K562 (cell line): Measurements from ENCODE around the gene TCAF1. TPM values are rescaled to one million over a fixed set of nuclear protein-coding genes. Genes with fewer than 3 reads are reported as not detected.

ENCODE experiments used
- ATAC-seq: fragments of 200-7000 bp; cut with Tn5 transposase; 3 replicates; pipeline ENCODE4 v1.9.1; 2020; ENCODE audit warnings: moderate library complexity
- BruUV-seq: library from RNA; stranded (reverse); fragments of 400-500 nt; replicated peaks from 2 replicates; lab custom pipeline; 2021; lab: Mats Ljungman, UMichigan
- CTCF ChIA-PET: fragments of 300-600 bp; formaldehyde crosslinking; extraction: SDS; loops from one replicate; lab custom pipeline; 2021; ENCODE audit warnings: low intra/inter-chr PET ratio; lab: Yijun Ruan, JAX
- POLR2A ChIA-PET: fragments of 300-600, 350-650 bp; sonication (Branson Sonifier 250); formaldehyde crosslinking; extraction: SDS; loops from one replicate; lab custom pipeline; 2021; ENCODE audit warnings: antibody characterized with exemption, inconsistent platforms; lab: Yijun Ruan, JAX
- DNase-seq, 4 experiments: peaks; one replicate each; pipeline versions ENCODE4 v3.0.0 to v3.0.0-alpha.2; 2011 to 2018; ENCODE audit warnings: low spot score in 3 of 4, mixed read lengths in 3 of 4; ENCODE audit errors: extremely low read depth in 1 of 4
- FAIRE-seq: peaks from 2 replicates; lab custom pipeline; 2011; peaks lifted over from hg19 to GRCh38; lab: Jason Lieb, UNC
- H2AFZ ChIP-seq: 2 replicates; pipeline ENCODE4 v1.6.0; 2011; ENCODE audit warnings: low read depth, low read length, control low read depth, inconsistent platforms
- H3K27ac ChIP-seq: fragments of 200-600 bp; 3 replicates; pipeline ENCODE4 v1.8.0; 2011; ENCODE audit warnings: low read depth, mild to moderate bottlenecking, control low read depth, inconsistent platforms, low read length, moderate library complexity, mixed read lengths; ENCODE audit errors: extremely low read depth
- H3K27me3 ChIP-seq, 2 experiments: fragments of 300-600 bp in 1 of 2; 2 replicates in 1 of 2; 3 replicates in 1 of 2; pipeline versions ENCODE4 v1.6.0 to v1.8.0; 2011; ENCODE audit warnings: inconsistent platforms in 2 of 2, low read length in 2 of 2, mild to moderate bottlenecking in 1 of 2, mixed read lengths in 1 of 2, moderate library complexity in 1 of 2; ENCODE audit not compliant: control insufficient read depth in 2 of 2, insufficient read depth in 2 of 2
- H3K36me3 ChIP-seq: fragments of 300-600 bp; 3 replicates; pipeline ENCODE4 v1.8.0; 2011; ENCODE audit warnings: mild to moderate bottlenecking, low read length, inconsistent platforms; ENCODE audit not compliant: control insufficient read depth, insufficient read depth
- H3K4me1 ChIP-seq, 2 experiments: fragments of 200-600 bp in 1 of 2; replicated peaks in 1 of 2; 2 replicates in 1 of 2; 3 replicates in 1 of 2; pipeline versions ENCODE4 v1.5.1 to v1.8.0; 2011; ENCODE audit warnings: inconsistent platforms in 2 of 2, low read length in 2 of 2, mild to moderate bottlenecking in 1 of 2, mixed read lengths in 1 of 2, moderate library complexity in 1 of 2; ENCODE audit not compliant: control insufficient read depth in 2 of 2, insufficient read depth in 2 of 2
- H3K4me2 ChIP-seq: 2 replicates; pipeline ENCODE4 v1.6.1; 2011; ENCODE audit warnings: low read length, control low read depth, inconsistent platforms, mixed read lengths; ENCODE audit not compliant: insufficient read depth
- H3K4me3 ChIP-seq: fragments of 200-600 bp; sonication (generic), shearing (Covaris generic); 2 replicates; pipeline ENCODE4 v1.5.1; 2016; ENCODE audit warnings: control low read depth, inconsistent platforms
- H3K79me2 ChIP-seq: fragments of 200-600 bp; 3 replicates; pipeline ENCODE4 v1.8.0; 2011; ENCODE audit warnings: low read length, inconsistent platforms; ENCODE audit not compliant: control insufficient read depth, insufficient read depth
- H3K9ac ChIP-seq, 2 experiments: 2 replicates each; pipeline versions ENCODE4 v1.6.0 to v1.6.1; 2011; ENCODE audit warnings: low read depth in 2 of 2, low read length in 2 of 2, control low read depth in 1 of 2, inconsistent platforms in 1 of 2, mild to moderate bottlenecking in 1 of 2, mixed read lengths in 1 of 2; ENCODE audit not compliant: insufficient read depth in 1 of 2
- H3K9me1 ChIP-seq: one replicate; pipeline ENCODE4 v1.6.0; 2011; ENCODE audit warnings: inconsistent platforms, mild to moderate bottlenecking, low read length, moderate library complexity; ENCODE audit not compliant: control insufficient read depth, insufficient read depth
- H3K9me3 ChIP-seq: replicated peaks from 2 replicates; pipeline ENCODE4 v1.5.1; 2011; ENCODE audit warnings: low read depth, low read length, inconsistent platforms; ENCODE audit not compliant: control insufficient read depth, insufficient read depth
- H4K20me1 ChIP-seq: replicated peaks from 2 replicates; pipeline ENCODE4 v1.6.1; 2011; ENCODE audit warnings: low read length, inconsistent platforms, mixed read lengths; ENCODE audit not compliant: control insufficient read depth, insufficient read depth
- CEBPG ChIP-seq, 3 experiments: fragments of 200-800 bp in 1 of 3; sonication (Bioruptor generic) in 1 of 3; sonication (generic) in 1 of 3; formaldehyde crosslinking in 1 of 3; IDR thresholded peaks in 2 of 3; conservative IDR thresholded peaks in 1 of 3; 2 replicates each; pipeline versions ENCODE4 v1.6.1 to v1.8.0; 2016 to 2022; ENCODE audit warnings: missing compliant biosample characterization in 2 of 3, missing genetic modification characterization in 2 of 3, mild to moderate bottlenecking in 1 of 3, missing genetic modification reagents in 1 of 3
- KLF1 ChIP-seq: fragments of 450-650 bp; IDR thresholded peaks from 2 replicates; pipeline ENCODE4 v1.6.1; 2016; ENCODE audit warnings: missing genetic modification characterization, missing compliant biosample characterization
- L3MBTL2 ChIP-seq: fragments of 450-650 bp; IDR thresholded peaks from 2 replicates; pipeline ENCODE4 v1.6.1; 2016; ENCODE audit warnings: mild to moderate bottlenecking, moderate library complexity
- MGA ChIP-seq: fragments of 450-650 bp; IDR thresholded peaks from 2 replicates; pipeline ENCODE4 v1.6.1; 2016; ENCODE audit warnings: mild to moderate bottlenecking, moderate library complexity
- ZBTB49 ChIP-seq: sonication (generic); formaldehyde crosslinking; IDR thresholded peaks from 2 replicates; pipeline ENCODE4 v1.8.0; 2022; ENCODE audit warnings: missing genetic modification reagents, mild to moderate bottlenecking, borderline replicate concordance
- ZNF212 ChIP-seq: fragments of 450-650 bp; formaldehyde crosslinking; IDR thresholded peaks from 2 replicates; pipeline ENCODE4 v1.4.0; 2020; ENCODE audit warnings: mild to moderate bottlenecking
- WGBS: fragments of 100-300 bp; shearing (Covaris generic); methylation state at CpG from one replicate; pipeline ENCODE4 v1.1.6; 2016; ENCODE audit warnings: low coverage, mixed read lengths; ENCODE audit not compliant: insufficient coverage; ENCODE audit errors: missing lambda C conversion rate; 5-methylcytosine and 5-hydroxymethylcytosine counted together
- in situ Hi-C: fragments of 300-500 bp; cut with MboI; formaldehyde crosslinking; loops from 4 replicates; pipeline ENCODE4 v1.15.0; 2018; ENCODE audit warnings: inconsistent platforms, mixed read lengths
- intact Hi-C: fragments of 100-400 bp; cut with micrococcal nuclease; formaldehyde crosslinking; loops from 2 replicates; pipeline ENCODE4 v1.14.2; 2022
- polyA plus RNA-seq, 8 experiments: library from polyadenylated mRNA; depleted of rRNA in 4 of 8; stranded (reverse) in 5 of 8; unstranded in 3 of 8; fragments of >200 nt; fragmentation: Nextera tagmentation in 2 of 8; fragmentation: Illumina TruSeq in 1 of 8; extraction: Ambion mirVana in 2 of 8; extraction: Trizol in 1 of 8; gene quantifications; 2 replicates each; pipeline versions ENCODE4 v1.2.1 to v1.2.3, GENCODE V29; 2011 to 2014; ENCODE audit warnings: inconsistent platforms in 1 of 8, missing spikeins in 1 of 8
- total RNA-seq, 7 experiments: library from RNA; depleted of rRNA in 6 of 7; stranded (reverse); fragments of >200 nt in 6 of 7; fragmentation: Illumina TruSeq in 2 of 7; extraction: Trizol in 2 of 7; gene quantifications; 2 replicates each; pipeline versions ENCODE4 v1.2.1 to v1.2.3, GENCODE V29; 2011 to 2021; ENCODE audit warnings: low replicate concordance in 1 of 7

Gene TCAF1
- total and polyA plus RNA-seq, 9 of the 15 experiments (the other 6 are each of a cell fraction or from before 2014, with no cell fraction given): 6.2 to 52.2 (median 24.4) TPM

- in situ Hi-C loops (no loop called here), intact Hi-C loops (no loop called here)
- peak overlapping the region; percentile 83 for H2AFZ ChIP-seq
- ATAC-seq: peak; percentile 53
- no peak for DNase-seq
- peaks cover 0 to 4% of the 10 kb centered on the region in 2 experiments; a peak in 1 of 5 replicates for H3K4me1 ChIP-seq
- no peak overlapping the region for H3K9ac ChIP-seq
- H3K4me3 ChIP-seq: no peak overlapping the region
- H3K36me3 ChIP-seq: no peaks in the 10 kb centered on the region
- no peak for FAIRE-seq
- 0 out of 2 replicates have a peak, but pooled peaks cover 4% of the 10 kb centered on the region for H3K9me3 ChIP-seq
- no peak overlapping the region for H3K4me2 ChIP-seq
- BruUV-seq: no TSS peak
- CTCF ChIA-PET: no interaction called here
- POLR2A ChIA-PET: interaction anchor here (0.6 kb wide), 1 partner anchor 46 kb away, joined by 3 read pairs; no protein-coding TSS in a partner anchor
- no peaks in the 10 kb centered on the region for H4K20me1 ChIP-seq
- H3K27me3 ChIP-seq: no peaks in the 10 kb centered on the region
- 13% methylated on average over 5 of the region's 5 CpGs for WGBS
- H3K9me1 ChIP-seq: no peaks in the 10 kb centered on the region
- no peak overlapping the region for H3K27ac ChIP-seq
- no peaks in the 10 kb centered on the region for H3K79me2 ChIP-seq
- TF ChIP-seq CEBPG (CRISPR knock-in tag; IDR thresholded peaks at IDR 0.05) (no peak), CEBPG (tag; conservative IDR thresholded peaks at IDR 0.05 in 1 of 2, IDR thresholded peaks at IDR 0.05 in 1 of 2) (peak; percentile 44 to 50; a peak in 2 of 4 replicates), ZBTB49 (CRISPR knock-in tag) (no peak), MGA (peak; percentile 44; the same call in 1 of the 2 replicates), KLF1 (no peak), ZNF212 (CRISPR knock-in tag) (no peak), L3MBTL2 (peak; percentile 25)
Observed at GRCh38 chr7:143938379-143939243, 36.6 kb upstream of the TCAF1 start.
